OCI-LY7 (cell line): ENCODE results near the gene KRT86. TPM values are rescaled to one million over a fixed set of nuclear protein-coding genes. Genes with fewer than 3 reads are reported as not detected.
"Not testable (repeated sequence)": the region's sequence is repeated elsewhere in the genome, so short reads cannot be mapped to it uniquely, and the experiment has no call there.

Experiments
- BruUV-seq: library from RNA; stranded (reverse); fragments of 400-500 nt; replicated peaks from 2 replicates; lab custom pipeline; 2021; lab: Mats Ljungman, UMichigan
- CTCF ChIA-PET: fragments of 300-600 bp; sonication (Branson Sonifier 250); formaldehyde crosslinking; loops from one replicate; lab custom pipeline; 2022; ENCODE audit warnings: antibody characterized with exemption; ENCODE audit not compliant: unreplicated experiment; lab: Charles Lee
- POLR2A ChIA-PET: fragments of 300-600 bp; sonication (Branson Sonifier 250); formaldehyde crosslinking; loops from one replicate; lab custom pipeline; 2022; ENCODE audit warnings: antibody characterized with exemption; lab: Charles Lee
- DNase-seq: peaks from one replicate; pipeline ENCODE4 v3.0.0-alpha.2; 2015; ENCODE audit warnings: low spot score
- H2AFZ ChIP-seq: fragments of 200-600 bp; sonication (generic), shearing (Covaris generic); 2 replicates; pipeline ENCODE4 v1.6.1; 2014; ENCODE audit warnings: mild to moderate bottlenecking, antibody characterized with exemption, low read length, moderate library complexity
- H3K27ac ChIP-seq: fragments of 200-600 bp; sonication (generic); 2 replicates; pipeline ENCODE4 v1.5.1; 2014; ENCODE audit warnings: mixed run types, low read depth, mild to moderate bottlenecking, moderate library complexity, low read length, inconsistent platforms; ENCODE audit not compliant: poor library complexity, severe bottlenecking
- H3K36me3 ChIP-seq: fragments of 200-600 bp; sonication (generic); 2 replicates; pipeline ENCODE4 v1.6.1; 2014; ENCODE audit warnings: mild to moderate bottlenecking, antibody characterized with exemption, low read length, moderate library complexity, mixed read lengths; ENCODE audit not compliant: insufficient read depth
- H3K4me1 ChIP-seq: fragments of 200-600 bp; sonication (generic); 2 replicates; pipeline ENCODE4 v1.5.1; 2014; ENCODE audit warnings: mild to moderate bottlenecking, low read length; ENCODE audit not compliant: insufficient read depth, poor library complexity, severe bottlenecking
- H3K4me2 ChIP-seq: fragments of 200-600 bp; sonication (generic); 2 replicates; pipeline ENCODE4 v1.6.1; 2014; ENCODE audit warnings: mild to moderate bottlenecking, low read length
- H3K4me3 ChIP-seq: fragments of 200-600 bp; sonication (generic); 2 replicates; pipeline ENCODE4 v1.5.1; 2014; ENCODE audit warnings: mild to moderate bottlenecking, low read depth, low read length; ENCODE audit not compliant: poor library complexity, severe bottlenecking
- H3K79me2 ChIP-seq: fragments of 200-600 bp; sonication (generic); 2 replicates; pipeline ENCODE4 v1.6.1; 2016; ENCODE audit warnings: low read depth, mild to moderate bottlenecking, low read length, moderate library complexity, mixed read lengths; ENCODE audit not compliant: insufficient read depth
- H3K9me2 ChIP-seq: fragments of 200-600 bp; sonication (generic); 2 replicates; pipeline ENCODE4 v1.6.1; 2016; ENCODE audit warnings: mild to moderate bottlenecking, low read length, mixed read lengths; ENCODE audit not compliant: insufficient read depth
- H3K9me3 ChIP-seq: fragments of 200-600 bp; sonication (generic); 2 replicates; pipeline ENCODE4 v1.6.1; 2014; ENCODE audit warnings: mild to moderate bottlenecking, mixed run types, low read length, mixed read lengths
- H4K20me1 ChIP-seq: fragments of 200-600 bp; sonication (generic); 2 replicates; pipeline ENCODE4 v1.6.1; 2014; ENCODE audit warnings: mild to moderate bottlenecking, antibody characterized with exemption, low read length, moderate library complexity, mixed read lengths; ENCODE audit not compliant: insufficient read depth
- EZH2phosphoT487 ChIP-seq: fragments of 200-600 bp; sonication (generic); IDR thresholded peaks from 2 replicates; pipeline ENCODE4 v1.6.1; 2018; ENCODE audit warnings: low read depth, borderline replicate concordance, mild to moderate bottlenecking, mixed run types, antibody characterized with exemption, low read length, moderate library complexity, mixed read lengths
- intact Hi-C: fragments of 100-400 bp; cut with micrococcal nuclease; formaldehyde crosslinking; loops from one replicate; pipeline ENCODE4 v1.10.0; 2022; ENCODE audit not compliant: unreplicated experiment
- total RNA-seq, 2 experiments: library from RNA; depleted of rRNA in 1 of 2; stranded (reverse); fragments of >200 nt in 1 of 2; shearing (Covaris generic) in 1 of 2; gene quantifications; 2 replicates each; pipeline ENCODE4 v1.2.3, GENCODE V29; 2014 to 2022
- TF ChIP-seq, protein P1 (sequence below): fragments of 200-600 bp; sonication (generic); conservative IDR thresholded peaks from 2 replicates; pipeline ENCODE4 v1.5.1; 2014; ENCODE audit warnings: mild to moderate bottlenecking, antibody characterized with exemption, low read length, moderate library complexity, mixed read lengths

The KRT86 gene
- total RNA-seq, 2 experiments from 2014 or later, result not detected

DNA sequence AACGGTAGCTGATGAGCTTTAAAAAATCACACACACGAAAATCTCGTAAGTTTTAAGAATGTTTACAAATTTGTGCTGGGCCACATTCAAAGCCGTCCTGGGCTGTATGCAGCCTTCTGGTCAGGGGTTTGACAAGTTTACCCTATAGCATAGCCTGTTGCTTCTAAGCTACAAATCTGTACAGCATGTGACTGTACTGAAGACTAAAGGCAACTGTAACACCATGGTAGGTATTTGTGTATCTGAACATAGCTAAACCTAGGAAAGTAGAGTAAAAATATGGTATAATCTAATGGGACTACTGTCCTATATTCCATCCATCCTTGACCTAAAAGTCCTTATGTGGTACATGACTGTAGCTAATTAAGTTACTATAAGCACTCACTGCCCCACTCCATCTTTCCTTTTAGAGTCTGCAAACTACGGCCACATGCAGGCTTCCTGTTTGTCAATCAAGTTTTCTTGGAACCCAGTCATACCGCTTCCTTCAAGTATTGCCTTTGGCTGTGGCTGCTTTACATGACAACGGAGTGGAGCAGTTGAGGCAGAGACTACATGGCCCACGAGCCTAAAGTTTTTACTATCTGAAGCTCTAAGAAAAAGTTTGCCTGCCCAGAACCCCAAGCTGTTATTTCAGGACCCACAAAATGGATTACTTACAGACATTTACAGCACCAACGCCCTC lies 22.9 kb upstream of the KRT86 start:
- no peaks in the 10 kb centered on the region for H3K79me2 ChIP-seq
- no peak overlapping the region for H2AFZ ChIP-seq
- H3K4me1 ChIP-seq, result no peaks in the 10 kb centered on the region
- no peak for DNase-seq
- intact Hi-C loops, result no loop called here
- BruUV-seq, result no TSS peak
- H3K4me2 ChIP-seq, result no peak overlapping the region
- no peaks in the 10 kb centered on the region for H3K9me3 ChIP-seq
- POLR2A ChIA-PET, result no interaction called here
- no peak overlapping the region for H3K4me3 ChIP-seq
- H3K9me2 ChIP-seq, result no peaks in the 10 kb centered on the region
- TF ChIP-seq EZH2phosphoT487, result no peak
- TF ChIP-seq, protein P1, sequence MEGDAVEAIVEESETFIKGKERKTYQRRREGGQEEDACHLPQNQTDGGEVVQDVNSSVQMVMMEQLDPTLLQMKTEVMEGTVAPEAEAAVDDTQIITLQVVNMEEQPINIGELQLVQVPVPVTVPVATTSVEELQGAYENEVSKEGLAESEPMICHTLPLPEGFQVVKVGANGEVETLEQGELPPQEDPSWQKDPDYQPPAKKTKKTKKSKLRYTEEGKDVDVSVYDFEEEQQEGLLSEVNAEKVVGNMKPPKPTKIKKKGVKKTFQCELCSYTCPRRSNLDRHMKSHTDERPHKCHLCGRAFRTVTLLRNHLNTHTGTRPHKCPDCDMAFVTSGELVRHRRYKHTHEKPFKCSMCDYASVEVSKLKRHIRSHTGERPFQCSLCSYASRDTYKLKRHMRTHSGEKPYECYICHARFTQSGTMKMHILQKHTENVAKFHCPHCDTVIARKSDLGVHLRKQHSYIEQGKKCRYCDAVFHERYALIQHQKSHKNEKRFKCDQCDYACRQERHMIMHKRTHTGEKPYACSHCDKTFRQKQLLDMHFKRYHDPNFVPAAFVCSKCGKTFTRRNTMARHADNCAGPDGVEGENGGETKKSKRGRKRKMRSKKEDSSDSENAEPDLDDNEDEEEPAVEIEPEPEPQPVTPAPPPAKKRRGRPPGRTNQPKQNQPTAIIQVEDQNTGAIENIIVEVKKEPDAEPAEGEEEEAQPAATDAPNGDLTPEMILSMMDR, result no peak
- H3K36me3 ChIP-seq, result no peaks in the 10 kb centered on the region
- CTCF ChIA-PET, result no interaction called here
- H4K20me1 ChIP-seq, result no peaks in the 10 kb centered on the region
- no peak overlapping the region for H3K27ac ChIP-seq

- H4K20me1 ChIP-seq, H3K4me1 ChIP-seq, H2AFZ ChIP-seq, BruUV-seq, H3K9me2 ChIP-seq, H3K79me2 ChIP-seq, DNase-seq, POLR2A ChIA-PET, H3K36me3 ChIP-seq, H3K4me3 ChIP-seq, H3K9me3 ChIP-seq, CTCF ChIA-PET, intact Hi-C loops, H3K4me2 ChIP-seq, H3K27ac ChIP-seq: not testable (repeated sequence)
- TF ChIP-seq, protein P1, result peak; percentile 49
Observed at GRCh38 chr12:52252175-52252615, 22.2 kb upstream of the KRT86 start.

GRCh38 chr12:52252728-52253343 lies 21.6 kb upstream of the KRT86 start:
- TF ChIP-seq, protein P1, result no peak
- no peak for TF ChIP-seq EZH2phosphoT487
- no TSS peak for BruUV-seq
- Histone ChIP-seq H4K20me1 (no peaks in the 10 kb centered on the region), H3K4me3 (no peak overlapping the region), H3K9me2 (no peaks in the 10 kb centered on the region), H3K36me3 (no peaks in the 10 kb centered on the region), H3K27ac (no peak overlapping the region), H3K4me1 (no peaks in the 10 kb centered on the region), H3K4me2 (no peak overlapping the region), H2AFZ (no peak overlapping the region), H3K79me2 (no peaks in the 10 kb centered on the region), H3K9me3 (no peaks in the 10 kb centered on the region)
- ChIA-PET CTCF (no interaction called here), POLR2A (no interaction called here)
- no peak for DNase-seq
- intact Hi-C loops, result no loop called here
